Endothelial cell (in vitro differentiated cells): ENCODE measurements around the gene IQGAP1. TPM values are rescaled to one million over a fixed set of nuclear protein-coding genes. Genes with fewer than 3 reads are reported as not detected.

Source experiments
- DNase-seq: peaks from one replicate; pipeline ENCODE4 v3.0.0; 2021; ENCODE audit warnings: low spot score
- H3K27ac Mint-ChIP-seq: one replicate; pipeline ENCODE4 v1.8.0; 2021; ENCODE audit warnings: mixed read lengths, inconsistent platforms; ENCODE audit not compliant: unreplicated experiment
- H3K27me3 Mint-ChIP-seq: one replicate; pipeline ENCODE4 v1.8.0; 2021; ENCODE audit warnings: mild to moderate bottlenecking, moderate library complexity, mixed read lengths, inconsistent platforms; ENCODE audit not compliant: unreplicated experiment
- H3K36me3 Mint-ChIP-seq: one replicate; pipeline ENCODE4 v1.8.0; 2021; ENCODE audit warnings: mild to moderate bottlenecking, low read depth, mixed read lengths, inconsistent platforms; ENCODE audit not compliant: unreplicated experiment
- H3K4me1 Mint-ChIP-seq: one replicate; pipeline ENCODE4 v1.8.0; 2021; ENCODE audit warnings: mild to moderate bottlenecking, mixed read lengths, inconsistent platforms; ENCODE audit not compliant: unreplicated experiment
- H3K4me3 Mint-ChIP-seq: one replicate; pipeline ENCODE4 v1.8.0; 2021; ENCODE audit warnings: mild to moderate bottlenecking, mixed read lengths, inconsistent platforms; ENCODE audit not compliant: unreplicated experiment
- H3K9me3 Mint-ChIP-seq: one replicate; pipeline ENCODE4 v1.8.0; 2021; ENCODE audit warnings: mixed read lengths, inconsistent platforms; ENCODE audit not compliant: unreplicated experiment
- total RNA-seq: library from RNA; stranded (reverse); fragmentation: NEBNext Ultra II Directional; extraction: Animal tissue kit (Norgen Biotek cat#: 25700); gene quantifications from one replicate; pipeline ENCODE4 v1.2.1, GENCODE V29; 2021; ENCODE audit not compliant: unreplicated experiment
- TF ChIP-seq, protein P1 (sequence below): fragments of 200-600 bp; sonication (generic); IDR thresholded peaks from one replicate; pipeline ENCODE4 v1.5.0; 2021; ENCODE audit warnings: antibody characterized with exemption; ENCODE audit not compliant: unreplicated experiment

Gene IQGAP1
- total RNA-seq, 1 donor from 2014 or later, result 86.4 TPM

DNA sequence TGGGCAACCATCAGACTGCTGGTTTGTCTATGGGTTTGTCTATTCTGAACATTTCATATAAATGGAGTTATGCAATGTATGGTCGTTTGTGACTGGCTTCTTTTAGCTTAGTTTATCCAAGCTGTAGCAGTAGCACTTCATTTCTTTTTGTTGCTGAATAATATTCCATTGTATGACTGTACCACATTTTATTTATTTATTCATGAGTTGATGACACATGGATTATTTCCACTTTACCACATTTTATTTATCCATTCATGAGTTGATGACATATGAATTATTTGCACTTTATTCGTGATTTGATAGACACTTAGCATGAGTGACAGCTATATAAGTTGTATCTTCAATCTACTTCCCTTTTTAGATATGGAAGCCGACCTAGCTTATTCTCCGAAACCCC is 70.0 kb downstream of the IQGAP1 start:
- TF ChIP-seq, protein P1, sequence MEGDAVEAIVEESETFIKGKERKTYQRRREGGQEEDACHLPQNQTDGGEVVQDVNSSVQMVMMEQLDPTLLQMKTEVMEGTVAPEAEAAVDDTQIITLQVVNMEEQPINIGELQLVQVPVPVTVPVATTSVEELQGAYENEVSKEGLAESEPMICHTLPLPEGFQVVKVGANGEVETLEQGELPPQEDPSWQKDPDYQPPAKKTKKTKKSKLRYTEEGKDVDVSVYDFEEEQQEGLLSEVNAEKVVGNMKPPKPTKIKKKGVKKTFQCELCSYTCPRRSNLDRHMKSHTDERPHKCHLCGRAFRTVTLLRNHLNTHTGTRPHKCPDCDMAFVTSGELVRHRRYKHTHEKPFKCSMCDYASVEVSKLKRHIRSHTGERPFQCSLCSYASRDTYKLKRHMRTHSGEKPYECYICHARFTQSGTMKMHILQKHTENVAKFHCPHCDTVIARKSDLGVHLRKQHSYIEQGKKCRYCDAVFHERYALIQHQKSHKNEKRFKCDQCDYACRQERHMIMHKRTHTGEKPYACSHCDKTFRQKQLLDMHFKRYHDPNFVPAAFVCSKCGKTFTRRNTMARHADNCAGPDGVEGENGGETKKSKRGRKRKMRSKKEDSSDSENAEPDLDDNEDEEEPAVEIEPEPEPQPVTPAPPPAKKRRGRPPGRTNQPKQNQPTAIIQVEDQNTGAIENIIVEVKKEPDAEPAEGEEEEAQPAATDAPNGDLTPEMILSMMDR, result no peak
- no peak for DNase-seq
- Mint-ChIP-seq H3K36me3 (peaks cover 12% of the 10 kb centered on the region), H3K4me1 (peaks cover 26% of the 10 kb centered on the region), H3K27me3 (peaks cover 3% of the 10 kb centered on the region), H3K9me3 (no peaks in the 10 kb centered on the region), H3K4me3 (no peak overlapping the region), H3K27ac (peak overlapping the region; percentile 45)

DNA sequence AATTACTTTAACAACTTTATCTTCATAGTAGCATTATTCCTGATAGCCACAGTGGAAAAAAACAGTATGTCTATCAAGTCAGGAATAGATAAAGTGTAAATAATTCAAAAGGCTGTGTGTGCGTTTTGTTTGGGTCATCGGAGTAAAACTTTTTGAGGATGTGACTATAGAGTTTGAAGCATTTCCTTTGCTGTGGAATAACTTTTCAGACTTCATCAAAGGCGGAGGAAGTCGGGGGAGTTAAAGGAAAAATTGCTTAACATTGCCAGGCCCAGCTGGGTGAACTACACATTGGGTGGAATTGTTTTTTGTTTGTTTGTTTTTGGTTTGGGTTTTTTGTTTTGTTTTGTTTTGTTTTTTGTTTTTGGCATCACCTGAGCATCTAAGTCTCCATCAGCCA is 71.3 kb downstream of the IQGAP1 start:
- TF ChIP-seq, protein P1, result no peak
- peaks cover 6% of the 10 kb centered on the region for H3K36me3 Mint-ChIP-seq
- peaks cover 26% of the 10 kb centered on the region for H3K4me1 Mint-ChIP-seq
- no peak for DNase-seq
- no peak overlapping the region for H3K4me3 Mint-ChIP-seq
- H3K27me3 Mint-ChIP-seq, result peaks cover 3% of the 10 kb centered on the region
- H3K27ac Mint-ChIP-seq, result peak overlapping the region; percentile 92
- H3K9me3 Mint-ChIP-seq, result no peaks in the 10 kb centered on the region

DNA sequence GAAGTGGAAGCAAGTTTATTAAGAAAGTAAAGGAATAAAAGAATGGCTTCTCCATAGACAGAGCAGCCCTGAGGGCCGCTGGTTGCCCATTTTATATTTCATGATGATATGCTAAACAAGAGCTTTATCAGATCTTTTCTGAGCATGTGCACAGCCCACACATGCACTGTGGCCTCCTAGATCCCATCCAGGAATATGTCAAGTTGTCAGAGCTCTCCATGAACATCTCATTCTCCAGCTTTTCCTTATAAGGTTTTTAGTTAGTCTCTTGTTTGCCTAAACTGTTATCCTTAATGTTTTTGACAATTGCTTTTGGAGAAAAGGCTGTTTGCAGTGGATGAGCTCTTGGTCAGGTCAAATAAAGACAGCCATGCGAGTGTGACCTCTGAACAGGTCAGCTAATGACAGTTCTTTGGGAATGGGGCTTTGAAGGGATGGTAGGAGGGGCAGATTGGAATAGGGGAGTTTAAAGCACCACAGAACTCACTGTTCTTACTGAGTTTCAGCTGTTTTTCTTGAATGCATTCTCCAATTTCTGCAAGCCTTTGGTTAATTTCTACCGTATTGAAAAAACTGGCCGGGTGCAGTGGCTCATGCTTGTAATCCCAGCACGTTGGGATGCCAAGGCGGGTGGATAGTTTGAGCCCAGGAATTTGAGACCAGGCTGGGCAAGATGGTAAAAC is 72.2 kb downstream of the IQGAP1 start:
- Mint-ChIP-seq H3K4me3 (no peak overlapping the region), H3K27me3 (peaks cover 3% of the 10 kb centered on the region), H3K36me3 (peaks cover 4% of the 10 kb centered on the region), H3K27ac (no peak overlapping the region), H3K9me3 (no peaks in the 10 kb centered on the region), H3K4me1 (peaks cover 26% of the 10 kb centered on the region)
- DNase-seq, result no peak
- TF ChIP-seq, protein P1, result no peak

DNA sequence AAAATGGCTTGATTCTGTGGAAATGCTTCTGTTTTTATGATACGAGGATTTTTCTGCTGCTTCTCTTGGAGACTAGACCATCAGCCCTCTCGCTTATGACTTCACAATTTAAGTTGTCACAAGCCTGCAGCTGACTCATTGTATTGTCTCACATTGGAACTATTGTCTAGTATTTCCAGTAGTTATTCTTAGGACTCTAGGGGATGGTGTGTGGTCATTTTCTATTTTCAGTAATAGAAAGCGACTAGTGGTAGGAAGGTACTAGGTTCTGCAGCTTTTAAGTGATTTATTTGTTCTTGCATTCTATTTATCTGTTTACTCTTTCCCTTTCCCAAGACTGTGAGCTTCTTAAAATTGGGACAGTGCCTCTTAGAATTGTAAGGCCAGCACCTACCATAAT is 75.3 kb downstream of the IQGAP1 start:
- Mint-ChIP-seq H3K27ac (peak overlapping the region; percentile 64), H3K9me3 (no peaks in the 10 kb centered on the region)

More for the DNA sequence above, 75.3 kb downstream of the IQGAP1 start:
- H3K4me1 Mint-ChIP-seq, result peaks cover 25% of the 10 kb centered on the region
- peaks cover 3% of the 10 kb centered on the region for H3K27me3 Mint-ChIP-seq
- peaks cover 10% of the 10 kb centered on the region for H3K36me3 Mint-ChIP-seq
- DNase-seq, result no peak
- no peak overlapping the region for H3K4me3 Mint-ChIP-seq
- TF ChIP-seq, protein P1, result no peak
